WTC11 (cell line): ENCODE measurements around the gene CYP2R1. TPM values are rescaled to one million over a fixed set of nuclear protein-coding genes. Genes with fewer than 3 reads are reported as not detected.

ENCODE experiments used
- ATF1 ChIP-seq: sonication (generic); formaldehyde crosslinking; IDR thresholded peaks from 2 replicates; pipeline ENCODE4 v1.8.1; 2023; ENCODE audit warnings: mild to moderate bottlenecking, moderate library complexity, missing genetic modification reagents
- CREB1 ChIP-seq: sonication (generic); formaldehyde crosslinking; IDR thresholded peaks from 2 replicates; pipeline ENCODE4 v1.8.0; 2023; ENCODE audit warnings: mild to moderate bottlenecking, missing genetic modification reagents
- E2F1 ChIP-seq: sonication (generic); formaldehyde crosslinking; IDR thresholded peaks from 2 replicates; pipeline ENCODE4 v1.8.0; 2022; ENCODE audit warnings: mild to moderate bottlenecking, missing genetic modification reagents
- E2F4 ChIP-seq: sonication (generic); formaldehyde crosslinking; IDR thresholded peaks from 2 replicates; pipeline ENCODE4 v1.8.1; 2022; ENCODE audit warnings: low read depth, mild to moderate bottlenecking, moderate library complexity, missing genetic modification reagents, borderline replicate concordance
- ETV6 ChIP-seq: sonication (generic); formaldehyde crosslinking; IDR thresholded peaks from 2 replicates; pipeline ENCODE4 v1.8.1; 2022; ENCODE audit warnings: mild to moderate bottlenecking, missing genetic modification reagents
- FOXP4 ChIP-seq: sonication (generic); formaldehyde crosslinking; IDR thresholded peaks from 2 replicates; pipeline ENCODE4 v1.8.0; 2022; ENCODE audit warnings: mild to moderate bottlenecking, missing genetic modification reagents
- GTF2I ChIP-seq: fragments of 250-450 bp; sonication (Bioruptor Pico); conservative IDR thresholded peaks from 2 replicates; pipeline ENCODE4 v1.4.0; 2021; ENCODE audit warnings: mild to moderate bottlenecking
- IRF1 ChIP-seq: sonication (generic); formaldehyde crosslinking; IDR thresholded peaks from 2 replicates; pipeline ENCODE4 v1.8.0; 2023; ENCODE audit warnings: missing genetic modification reagents
- NR2C2 ChIP-seq: sonication (generic); formaldehyde crosslinking; IDR thresholded peaks from 2 replicates; pipeline ENCODE4 v1.8.0; 2022; ENCODE audit warnings: mild to moderate bottlenecking, missing genetic modification reagents
- NR3C1 ChIP-seq: sonication (generic); formaldehyde crosslinking; conservative IDR thresholded peaks from 2 replicates; pipeline ENCODE4 v1.8.1; 2023; ENCODE audit warnings: low read depth, mild to moderate bottlenecking, missing genetic modification reagents
- OVOL2 ChIP-seq: fragments of 250-450 bp; sonication (Bioruptor Pico); IDR thresholded peaks from 2 replicates; pipeline ENCODE4 v1.9.0; 2021; ENCODE audit warnings: mild to moderate bottlenecking, borderline replicate concordance
- STAT6 ChIP-seq: sonication (generic); formaldehyde crosslinking; conservative IDR thresholded peaks from 2 replicates; pipeline ENCODE4 v1.8.1; 2023; ENCODE audit warnings: mild to moderate bottlenecking, low read depth, missing genetic modification reagents, moderate library complexity
- TEAD4 ChIP-seq: sonication (generic); formaldehyde crosslinking; IDR thresholded peaks from 2 replicates; pipeline ENCODE4 v1.8.0; 2022; ENCODE audit warnings: mild to moderate bottlenecking, missing genetic modification reagents
- ZBTB21 ChIP-seq: sonication (generic); formaldehyde crosslinking; IDR thresholded peaks from 2 replicates; pipeline ENCODE4 v1.8.1; 2023; ENCODE audit warnings: mild to moderate bottlenecking, missing genetic modification reagents, borderline replicate concordance
- ZMAT4 ChIP-seq: fragments of 250-450 bp; sonication (Bioruptor Pico); IDR thresholded peaks from 2 replicates; pipeline ENCODE4 v1.9.0; 2021; ENCODE audit warnings: mild to moderate bottlenecking
- ZNF121 ChIP-seq: sonication (generic); formaldehyde crosslinking; IDR thresholded peaks from 2 replicates; pipeline ENCODE4 v1.8.0; 2023; ENCODE audit warnings: missing genetic modification reagents
- ZNF232 ChIP-seq: sonication (generic); formaldehyde crosslinking; IDR thresholded peaks from 2 replicates; pipeline ENCODE4 v1.8.0; 2022; ENCODE audit warnings: mild to moderate bottlenecking, missing genetic modification reagents
- ZNF263 ChIP-seq: sonication (generic); formaldehyde crosslinking; IDR thresholded peaks from 2 replicates; pipeline ENCODE4 v1.8.1; 2022; ENCODE audit warnings: low read depth, mild to moderate bottlenecking, moderate library complexity, missing genetic modification reagents
- total RNA-seq: library from RNA; stranded (reverse); gene quantifications from 3 replicates; pipeline ENCODE4 v1.2.3, GENCODE V29; 2021
- TF ChIP-seq, protein P1 (sequence below): sonication (generic); formaldehyde crosslinking; conservative IDR thresholded peaks from 2 replicates; pipeline ENCODE4 v1.8.1; 2022; ENCODE audit warnings: mild to moderate bottlenecking, missing genetic modification reagents
- TF ChIP-seq, protein P2 (sequence below): sonication (generic); formaldehyde crosslinking; IDR thresholded peaks from 2 replicates; pipeline ENCODE4 v1.8.0; 2023; ENCODE audit warnings: missing genetic modification reagents, mild to moderate bottlenecking, borderline replicate concordance
- TF ChIP-seq, protein P3 (sequence below): fragments of 250-450 bp; sonication (Bioruptor Pico); IDR thresholded peaks from 2 replicates; pipeline ENCODE4 v2.1.2; 2022; ENCODE audit warnings: mild to moderate bottlenecking, moderate library complexity

Gene CYP2R1
- total RNA-seq, 1 experiment from 2014 or later: 14.9 TPM

DNA sequence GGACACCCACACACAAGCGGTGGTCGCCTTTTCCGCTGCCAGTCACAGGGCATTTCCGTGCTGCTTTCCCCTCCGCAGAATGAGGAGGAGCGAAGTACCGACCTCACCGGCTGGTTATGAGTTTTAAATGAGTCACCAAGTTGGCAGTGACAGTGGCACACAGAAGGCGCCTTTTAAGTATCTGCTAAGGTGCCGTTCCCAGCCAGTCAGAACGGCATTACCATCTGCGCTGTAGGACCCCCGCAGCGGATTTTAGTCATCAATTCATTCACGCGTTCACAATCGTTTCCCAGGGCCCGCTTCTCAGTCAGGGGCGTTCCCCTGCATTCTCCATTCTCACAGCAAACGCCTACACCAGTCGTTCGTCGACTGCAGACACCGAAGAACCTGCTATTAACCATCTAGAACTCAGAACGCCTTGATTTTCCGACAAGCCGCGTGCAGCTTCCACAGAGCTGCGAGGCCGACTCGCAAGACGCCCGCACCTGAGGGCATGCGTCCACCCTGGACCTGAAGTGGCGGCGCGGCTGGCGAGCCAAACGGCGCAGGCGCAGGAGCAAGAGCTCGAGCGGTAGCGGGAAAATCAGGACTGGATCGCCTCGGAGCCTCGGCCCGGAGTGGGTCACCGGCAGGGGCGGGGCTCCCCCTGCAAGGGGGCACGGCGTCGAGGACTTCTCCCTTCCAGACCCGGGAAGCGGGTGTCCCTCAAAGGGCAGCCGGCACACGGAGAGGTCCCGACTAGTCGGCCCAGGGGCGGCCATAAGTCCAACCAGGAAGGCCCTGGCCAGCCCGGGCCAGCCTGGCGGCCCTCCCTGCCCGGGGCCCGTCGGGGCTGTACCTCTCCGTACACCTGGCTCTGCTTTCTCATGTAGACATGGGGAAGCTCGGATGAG, 642 bp downstream of the CYP2R1 start (continued):
- TF ChIP-seq, protein P1, sequence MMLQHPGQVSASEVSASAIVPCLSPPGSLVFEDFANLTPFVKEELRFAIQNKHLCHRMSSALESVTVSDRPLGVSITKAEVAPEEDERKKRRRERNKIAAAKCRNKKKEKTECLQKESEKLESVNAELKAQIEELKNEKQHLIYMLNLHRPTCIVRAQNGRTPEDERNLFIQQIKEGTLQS: peak; percentile 97
- peak; percentile 93 for TF ChIP-seq ZBTB21 (CRISPR knock-in tag)
- peak; percentile 90 for TF ChIP-seq NR2C2 (CRISPR knock-in tag)
- TF ChIP-seq E2F1 (CRISPR knock-in tag): peak; percentile 99
- TF ChIP-seq GTF2I: no peak
- TF ChIP-seq ZMAT4 (CRISPR knock-in tag): no peak
- TF ChIP-seq IRF1 (CRISPR knock-in tag): peak; percentile 99
- peak; percentile 99 for TF ChIP-seq CREB1 (CRISPR knock-in tag)
- TF ChIP-seq STAT6 (CRISPR knock-in tag): no peak; the same call in 1 of the 2 replicates
- TF ChIP-seq ZNF121 (CRISPR knock-in tag): peak; percentile 88
- TF ChIP-seq ATF1 (CRISPR knock-in tag): peak; percentile 99
- TF ChIP-seq, protein P2, sequence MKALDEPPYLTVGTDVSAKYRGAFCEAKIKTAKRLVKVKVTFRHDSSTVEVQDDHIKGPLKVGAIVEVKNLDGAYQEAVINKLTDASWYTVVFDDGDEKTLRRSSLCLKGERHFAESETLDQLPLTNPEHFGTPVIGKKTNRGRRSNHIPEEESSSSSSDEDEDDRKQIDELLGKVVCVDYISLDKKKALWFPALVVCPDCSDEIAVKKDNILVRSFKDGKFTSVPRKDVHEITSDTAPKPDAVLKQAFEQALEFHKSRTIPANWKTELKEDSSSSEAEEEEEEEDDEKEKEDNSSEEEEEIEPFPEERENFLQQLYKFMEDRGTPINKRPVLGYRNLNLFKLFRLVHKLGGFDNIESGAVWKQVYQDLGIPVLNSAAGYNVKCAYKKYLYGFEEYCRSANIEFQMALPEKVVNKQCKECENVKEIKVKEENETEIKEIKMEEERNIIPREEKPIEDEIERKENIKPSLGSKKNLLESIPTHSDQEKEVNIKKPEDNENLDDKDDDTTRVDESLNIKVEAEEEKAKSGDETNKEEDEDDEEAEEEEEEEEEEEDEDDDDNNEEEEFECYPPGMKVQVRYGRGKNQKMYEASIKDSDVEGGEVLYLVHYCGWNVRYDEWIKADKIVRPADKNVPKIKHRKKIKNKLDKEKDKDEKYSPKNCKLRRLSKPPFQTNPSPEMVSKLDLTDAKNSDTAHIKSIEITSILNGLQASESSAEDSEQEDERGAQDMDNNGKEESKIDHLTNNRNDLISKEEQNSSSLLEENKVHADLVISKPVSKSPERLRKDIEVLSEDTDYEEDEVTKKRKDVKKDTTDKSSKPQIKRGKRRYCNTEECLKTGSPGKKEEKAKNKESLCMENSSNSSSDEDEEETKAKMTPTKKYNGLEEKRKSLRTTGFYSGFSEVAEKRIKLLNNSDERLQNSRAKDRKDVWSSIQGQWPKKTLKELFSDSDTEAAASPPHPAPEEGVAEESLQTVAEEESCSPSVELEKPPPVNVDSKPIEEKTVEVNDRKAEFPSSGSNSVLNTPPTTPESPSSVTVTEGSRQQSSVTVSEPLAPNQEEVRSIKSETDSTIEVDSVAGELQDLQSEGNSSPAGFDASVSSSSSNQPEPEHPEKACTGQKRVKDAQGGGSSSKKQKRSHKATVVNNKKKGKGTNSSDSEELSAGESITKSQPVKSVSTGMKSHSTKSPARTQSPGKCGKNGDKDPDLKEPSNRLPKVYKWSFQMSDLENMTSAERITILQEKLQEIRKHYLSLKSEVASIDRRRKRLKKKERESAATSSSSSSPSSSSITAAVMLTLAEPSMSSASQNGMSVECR: peak; percentile 100
- peak; percentile 100 for TF ChIP-seq FOXP4 (CRISPR knock-in tag)
- TF ChIP-seq NR3C1 (CRISPR knock-in tag): peak; percentile 96; the same call in 1 of the 2 replicates
- TF ChIP-seq ZNF263 (CRISPR knock-in tag): peak; percentile 83
- TF ChIP-seq TEAD4 (CRISPR knock-in tag): peak; percentile 99
- peak; percentile 93 for TF ChIP-seq E2F4 (CRISPR knock-in tag)
- TF ChIP-seq, protein P3, sequence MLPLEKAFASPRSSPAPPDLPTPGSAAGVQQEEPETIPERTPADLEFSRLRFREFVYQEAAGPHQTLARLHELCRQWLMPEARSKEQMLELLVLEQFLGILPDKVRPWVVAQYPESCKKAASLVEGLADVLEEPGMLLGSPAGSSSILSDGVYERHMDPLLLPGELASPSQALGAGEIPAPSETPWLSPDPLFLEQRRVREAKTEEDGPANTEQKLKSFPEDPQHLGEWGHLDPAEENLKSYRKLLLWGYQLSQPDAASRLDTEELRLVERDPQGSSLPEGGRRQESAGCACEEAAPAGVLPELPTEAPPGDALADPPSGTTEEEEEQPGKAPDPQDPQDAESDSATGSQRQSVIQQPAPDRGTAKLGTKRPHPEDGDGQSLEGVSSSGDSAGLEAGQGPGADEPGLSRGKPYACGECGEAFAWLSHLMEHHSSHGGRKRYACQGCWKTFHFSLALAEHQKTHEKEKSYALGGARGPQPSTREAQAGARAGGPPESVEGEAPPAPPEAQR: no peak
- TF ChIP-seq OVOL2: no peak
- TF ChIP-seq ZNF232: peak; percentile 100
- peak; percentile 99 for TF ChIP-seq ETV6
